Activated effector memory CD4-positive, alpha-beta T cell treated with Interleukin-2 at 50 U/mL for 16 hours (primary cell): ENCODE measurements around the gene PASD1.
"Not testable (repeated sequence)": the region's sequence is repeated elsewhere in the genome, so short reads cannot be mapped to it uniquely, and the experiment has no call there.

Experiments used
- DNase-seq: peaks from one replicate; pipeline ENCODE4 v3.0.0-alpha.2; 2020

The PASD1 gene

DNA sequence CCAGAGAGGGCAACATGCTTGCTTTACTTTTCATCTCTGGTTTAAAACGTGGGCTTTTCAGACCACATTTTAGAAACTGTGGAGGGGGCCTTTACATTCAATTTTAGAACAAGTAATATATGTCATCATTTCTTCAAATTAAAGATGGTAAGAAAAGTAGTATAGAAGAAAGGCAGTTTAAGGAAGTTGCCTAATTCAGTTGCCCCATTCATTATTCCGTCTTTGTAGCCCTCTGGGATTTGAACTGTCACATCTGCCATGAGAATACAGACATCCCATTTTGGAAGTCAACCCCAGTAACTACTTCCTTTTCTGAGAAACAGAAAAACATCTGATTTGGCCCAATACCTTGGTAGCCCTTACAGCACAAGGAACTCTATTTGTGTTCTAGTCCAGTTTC is 61.2 kb downstream of the PASD1 start:
- no peak for DNase-seq

GRCh38 chrX:151631822-151632221 is 68.3 kb downstream of the PASD1 start:
- no peak for DNase-seq

- DNase-seq, result no peak
Observed at GRCh38 chrX:151633157-151633556, 69.7 kb downstream of the PASD1 start.

- no peak for DNase-seq
Observed at GRCh38 chrX:151634937-151635336, 71.5 kb downstream of the PASD1 start.

- no peak for DNase-seq
Observed at GRCh38 chrX:151641564-151641963, 78.1 kb downstream of the PASD1 start.

DNA sequence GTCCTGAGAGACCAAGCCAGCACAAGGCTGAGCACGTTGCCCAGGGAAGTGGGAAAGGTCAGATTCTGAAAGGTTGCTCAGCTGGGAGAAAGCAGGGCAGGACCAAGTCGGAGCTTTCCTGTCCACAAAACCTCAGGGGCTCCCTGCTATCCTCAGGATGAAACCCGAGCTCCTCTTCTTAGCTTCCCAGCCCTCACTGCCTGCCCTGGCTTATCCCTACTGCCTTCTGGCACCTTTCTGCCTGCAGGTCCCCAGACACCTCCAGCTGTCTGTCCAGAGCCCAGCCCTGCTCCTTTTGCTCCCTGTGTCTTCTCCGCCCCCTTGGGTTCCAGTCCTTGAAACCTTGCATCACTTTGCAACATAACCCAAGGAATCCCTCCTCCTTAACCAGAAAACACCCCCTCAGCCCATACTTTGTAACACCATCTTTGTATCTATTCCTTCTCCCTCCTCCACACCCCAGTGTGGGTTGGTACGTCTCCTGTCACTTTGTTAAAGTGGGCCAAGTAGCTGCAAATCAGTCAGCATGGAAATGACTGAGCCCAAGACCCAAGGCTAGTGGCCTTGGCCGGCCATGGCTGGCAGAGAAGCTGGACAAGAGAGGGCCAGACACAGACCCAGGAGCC is 111.8 kb downstream of the PASD1 start:
- DNase-seq, result no peak

DNA sequence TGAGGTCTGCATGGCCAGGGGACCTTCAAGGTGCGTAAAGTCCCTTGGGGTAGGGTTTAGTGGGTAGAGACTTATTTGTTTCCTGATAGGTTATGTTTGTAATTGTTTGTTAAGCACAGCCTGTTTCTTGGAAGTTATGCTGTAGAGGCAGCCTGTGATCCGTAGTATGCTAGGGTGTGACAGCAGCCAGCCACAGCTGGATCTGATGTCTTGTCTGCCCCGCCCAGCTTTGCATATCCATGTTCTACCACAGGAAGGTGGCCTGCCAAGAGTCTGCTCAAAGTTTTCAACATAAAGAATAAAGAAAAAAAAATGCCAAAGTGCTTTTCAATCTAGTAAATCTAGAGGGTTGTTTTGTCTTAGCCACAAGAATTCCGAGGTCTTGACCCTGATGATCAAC is 112.7 kb downstream of the PASD1 start:
- DNase-seq, result no peak

GRCh38 chrX:151679798-151680402 is 116.4 kb downstream of the PASD1 start:
- DNase-seq, result no peak

DNA sequence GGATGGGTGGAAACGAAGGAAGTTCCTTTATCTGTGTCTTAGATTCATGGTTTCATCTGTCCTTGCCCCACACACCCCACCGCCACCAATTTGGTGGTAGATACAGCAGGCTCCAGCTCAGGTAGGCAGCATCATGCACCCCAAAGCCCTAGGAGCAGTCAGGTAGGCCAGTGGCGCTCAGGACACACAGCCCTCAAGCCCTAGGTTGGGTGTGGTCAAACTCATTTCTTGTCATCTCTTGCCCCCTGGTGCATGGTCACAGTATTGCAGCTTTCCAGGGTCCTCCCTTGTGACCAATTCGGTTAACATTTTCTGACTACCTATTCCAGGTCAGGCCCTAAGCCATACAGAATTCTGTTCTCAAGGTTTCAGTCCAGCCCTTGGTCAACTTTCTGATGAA is 117.3 kb downstream of the PASD1 start:
- peak; percentile 12 for DNase-seq

DNA sequence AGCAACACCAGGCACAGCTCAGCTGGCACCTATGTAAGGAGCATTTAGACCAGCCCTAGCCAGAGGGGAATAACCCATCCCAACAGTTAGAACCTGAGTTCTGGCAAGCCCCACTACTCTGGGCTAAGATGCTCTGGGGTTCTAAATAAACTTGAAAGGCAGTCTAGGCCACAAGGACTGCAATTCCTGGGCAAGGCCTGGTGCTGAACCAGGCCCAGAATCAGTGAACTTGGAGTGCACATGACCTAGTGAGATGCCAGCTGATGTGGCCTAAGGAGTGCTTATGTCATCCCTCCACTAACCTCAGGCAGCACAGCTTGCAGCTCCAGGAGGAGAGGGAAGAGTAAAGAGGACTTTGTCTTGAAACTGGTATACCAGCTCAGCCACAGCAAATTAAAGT is 124.2 kb downstream of the PASD1 start:
- no peak for DNase-seq

- no peak for DNase-seq
Observed at GRCh38 chrX:151688695-151689094, 125.2 kb downstream of the PASD1 start.

- no peak for DNase-seq
Observed at GRCh38 chrX:151692825-151693224, 129.3 kb downstream of the PASD1 start.

GRCh38 chrX:151694121-151694520 is 130.6 kb downstream of the PASD1 start:
- DNase-seq, result no peak

DNA sequence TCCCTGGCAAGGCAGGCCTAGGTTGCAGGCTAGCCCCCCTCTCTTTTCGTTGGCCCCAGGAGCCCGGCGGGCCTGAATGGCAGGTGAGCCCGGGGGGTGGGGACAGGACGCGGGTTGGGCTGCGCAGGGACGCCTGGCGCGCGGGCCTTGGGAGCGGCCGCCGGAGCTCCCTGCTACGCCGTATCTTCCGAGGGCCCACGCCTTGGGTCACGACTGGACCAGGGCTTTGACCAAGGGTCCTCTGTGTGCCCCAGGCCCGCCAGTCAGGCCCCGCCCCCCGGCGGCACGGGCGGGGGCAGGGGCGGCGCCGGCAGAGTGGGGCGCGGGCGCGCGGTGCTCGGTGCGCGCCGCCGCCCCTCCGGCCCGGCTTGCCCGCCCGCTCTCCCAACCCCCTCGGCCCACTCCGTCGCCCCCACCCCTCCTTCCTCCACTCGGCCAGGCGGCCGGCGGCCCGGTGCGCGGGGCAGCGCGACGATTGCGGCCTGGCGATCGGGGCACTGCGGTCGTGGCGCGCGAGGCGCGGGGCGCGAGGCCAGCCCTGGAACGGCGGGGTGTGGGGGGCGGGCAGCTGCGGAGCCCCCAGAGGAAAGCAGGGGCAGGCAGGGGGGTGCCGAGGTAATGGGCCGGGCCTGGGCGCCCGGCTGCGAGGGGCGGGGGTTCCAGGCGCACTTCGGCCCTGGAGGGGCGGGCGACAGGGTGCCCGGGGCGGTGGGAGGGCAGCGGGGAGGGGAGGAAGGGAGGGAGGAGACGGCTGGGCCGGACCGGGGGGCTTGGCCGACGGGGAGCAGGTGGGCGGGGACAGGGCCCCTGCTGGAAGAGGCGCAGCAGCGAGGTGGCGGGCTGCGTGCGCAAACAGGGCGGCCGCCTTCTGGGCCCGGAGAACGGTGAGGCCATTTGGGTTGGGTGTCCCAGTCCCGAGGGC is 131.4 kb downstream of the PASD1 start, which contains the start of gene PRRG3:
PRRG3 (plus strand) TSS at position 798 of the 922 bp plus-strand sequence. CDS start 3,357 bp downstream, outside the sequence.
- no peak for DNase-seq

- no peak for DNase-seq
Observed at GRCh38 chrX:151695583-151696340, 132.3 kb downstream of the PASD1 start.

DNA sequence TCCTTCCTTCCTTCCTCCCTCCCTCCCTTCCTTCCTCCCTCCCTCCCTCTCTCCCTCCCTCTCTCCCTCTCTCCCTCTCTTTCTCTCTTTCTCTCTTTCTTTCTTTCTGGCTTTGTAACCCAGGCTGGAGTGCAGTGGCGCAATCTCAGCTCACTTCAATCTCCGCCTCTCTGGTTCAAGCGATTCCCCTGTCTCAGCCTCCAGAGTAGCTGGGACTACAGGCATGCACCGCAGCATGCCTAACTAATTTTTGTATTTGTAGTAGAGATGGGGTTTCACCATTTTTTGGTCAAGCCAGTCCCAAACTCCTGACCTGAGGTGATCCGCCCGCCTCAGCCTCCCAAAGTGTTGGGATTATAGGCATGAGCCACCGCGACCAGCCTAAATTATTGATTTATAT is 133.6 kb downstream of the PASD1 start:
- not testable (repeated sequence) for DNase-seq

DNA sequence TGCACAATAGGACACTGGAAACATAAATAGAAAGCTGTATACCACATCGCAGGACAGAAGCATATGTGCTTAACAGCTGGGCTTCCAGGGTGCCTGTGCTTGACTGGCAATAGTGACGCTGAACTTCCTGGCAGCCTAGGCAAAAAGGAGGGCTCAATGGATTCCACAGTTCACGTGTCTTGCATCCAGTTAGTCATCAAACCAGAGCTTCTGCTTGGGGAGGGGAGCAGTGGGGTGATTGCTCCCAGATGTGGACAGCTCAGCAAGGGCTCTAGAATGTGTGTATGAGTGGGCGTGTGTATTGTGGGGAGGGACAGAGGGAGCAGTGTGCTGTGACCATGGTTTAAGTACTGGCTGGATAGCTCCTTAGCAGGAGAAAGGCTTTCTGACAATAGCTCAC is 134.0 kb downstream of the PASD1 start:
- no peak for DNase-seq

DNA sequence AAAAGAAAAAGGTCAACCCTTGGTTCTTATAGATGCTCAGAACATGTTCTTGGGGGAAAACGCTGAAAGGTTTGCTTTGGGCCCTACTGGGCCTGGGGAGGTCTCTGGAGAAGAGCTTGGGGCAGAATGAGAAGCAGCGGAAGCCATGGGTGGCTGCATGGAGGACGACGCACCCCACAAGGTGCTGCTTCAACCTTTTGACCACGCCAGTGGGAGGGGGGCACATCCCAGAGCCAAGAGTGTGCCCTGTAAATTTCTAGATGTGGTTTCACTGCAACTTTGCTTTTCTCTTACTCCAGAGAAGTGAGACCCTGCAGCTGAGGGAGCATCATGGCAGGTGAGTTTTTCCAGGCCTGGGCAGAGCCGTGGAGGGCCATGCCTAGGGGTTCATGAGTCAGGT is 135.0 kb downstream of the PASD1 start:
- no peak for DNase-seq

- no peak for DNase-seq
Observed at GRCh38 chrX:151699746-151700145, 136.3 kb downstream of the PASD1 start.

GRCh38 chrX:151700581-151700980 is 137.1 kb downstream of the PASD1 start:
- no peak for DNase-seq

DNA sequence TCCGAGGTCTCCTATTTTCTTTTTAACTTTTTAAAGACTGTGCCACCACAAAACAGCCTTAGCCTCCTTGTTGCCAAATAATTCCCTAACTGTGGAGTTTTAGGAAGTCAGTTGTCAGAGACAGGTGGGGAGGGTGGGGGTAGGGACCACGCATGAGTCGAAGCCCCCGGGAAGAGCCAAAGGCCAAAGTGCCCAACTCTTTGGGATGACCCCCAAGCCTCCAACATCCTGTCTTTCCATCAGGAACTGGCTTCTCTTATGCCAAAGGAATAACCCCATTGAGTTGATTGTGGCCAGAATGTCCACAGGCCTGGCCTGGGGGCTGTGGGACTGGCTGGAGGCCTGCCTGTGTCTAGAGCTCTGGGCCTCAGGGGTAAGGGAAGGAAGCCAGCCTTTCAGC is 137.6 kb downstream of the PASD1 start:
- DNase-seq, result no peak

DNA sequence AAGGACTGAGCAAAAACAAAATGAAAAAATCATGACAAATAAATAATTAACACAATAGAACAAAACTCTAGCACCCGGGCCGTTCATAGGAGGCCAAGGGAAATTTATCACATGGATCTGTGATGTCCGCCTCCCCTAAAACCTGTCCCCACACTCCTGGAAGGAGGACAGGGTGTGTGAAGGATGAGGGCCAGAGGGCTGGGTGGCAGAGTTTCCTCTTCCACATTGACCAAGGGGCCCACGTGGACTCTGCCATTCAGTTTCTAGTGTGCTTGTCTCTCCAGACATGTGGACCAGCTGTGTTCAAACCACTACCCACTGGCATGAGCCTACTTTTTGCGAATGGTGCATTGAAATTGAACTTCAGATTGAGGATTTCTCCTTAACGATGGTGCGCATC is 138.1 kb downstream of the PASD1 start:
- DNase-seq, result no peak
